Natural killer cell (primary cell): ENCODE measurements around the gene WDR4. TPM values are rescaled to one million over a fixed set of nuclear protein-coding genes. Genes with fewer than 3 reads are reported as not detected.
"Not testable (repeated sequence)": the region's sequence is repeated elsewhere in the genome, so short reads cannot be mapped to it uniquely, and the experiment has no call there.

ENCODE experiments used
- ATAC-seq, 3 donors: fragments of 150-1000 bp in 2 of 3; fragments of 200-7000 bp in 1 of 3; cut with Tn5 transposase; 1 replicate in 1 of 3; 2 replicates in 2 of 3; pipeline ENCODE4 v1.10.0; 2021; ENCODE audit warnings: mild to moderate bottlenecking in 2 of 3, moderate library complexity in 2 of 3
- DNase-seq, 2 donors: peaks; one replicate each; pipeline versions ENCODE4 v3.0.0 to v3.0.0-alpha.2; 2013 to 2021; ENCODE audit warnings: mixed read lengths in 1 of 2
- H3K27ac ChIP-seq: one replicate; pipeline ENCODE4 v1.5.1; 2013; ENCODE audit warnings: mild to moderate bottlenecking, low read length
- H3K27me3 ChIP-seq: one replicate; pipeline ENCODE4 v1.6.1; 2013; ENCODE audit warnings: low read length; ENCODE audit not compliant: control insufficient read depth, insufficient read depth
- H3K36me3 ChIP-seq: one replicate; pipeline ENCODE4 v1.6.1; 2013; ENCODE audit warnings: low read length; ENCODE audit not compliant: control insufficient read depth, insufficient read depth
- H3K4me1 ChIP-seq: one replicate; pipeline ENCODE4 v1.6.1; 2013; ENCODE audit warnings: low read length; ENCODE audit not compliant: control insufficient read depth, insufficient read depth
- H3K4me3 ChIP-seq: one replicate; pipeline ENCODE4 v1.5.1; 2013; ENCODE audit warnings: low read length
- H3K9me3 ChIP-seq: one replicate; pipeline ENCODE4 v1.6.1; 2013; ENCODE audit warnings: low read length; ENCODE audit not compliant: control insufficient read depth, insufficient read depth
- H3K27ac Mint-ChIP-seq, 2 donors: one replicate each; pipeline ENCODE4 v1.8.0; 2022; ENCODE audit warnings: mild to moderate bottlenecking in 2 of 2, mixed read lengths in 2 of 2, moderate library complexity in 1 of 2
- H3K27me3 Mint-ChIP-seq, 2 donors: one replicate each; pipeline ENCODE4 v1.8.0; 2022; ENCODE audit warnings: low read depth in 2 of 2, mixed read lengths in 2 of 2
- H3K36me3 Mint-ChIP-seq: one replicate; pipeline ENCODE4 v1.8.0; 2022; ENCODE audit warnings: mixed read lengths
- H3K4me1 Mint-ChIP-seq, 2 donors: one replicate each; pipeline ENCODE4 v1.8.0; 2022; ENCODE audit warnings: mixed read lengths in 2 of 2
- H3K4me3 Mint-ChIP-seq: one replicate; pipeline ENCODE4 v1.8.0; 2022; ENCODE audit warnings: mild to moderate bottlenecking, moderate library complexity, mixed read lengths
- H3K9me3 Mint-ChIP-seq, 2 donors: one replicate each; pipeline ENCODE4 v1.8.0; 2022; ENCODE audit warnings: mixed read lengths in 2 of 2
- WGBS: methylation state at CpG from one replicate; pipeline ENCODE4 v1.1.7; 2013; ENCODE audit warnings: missing lambda C conversion rate; ENCODE audit not compliant: insufficient coverage; 5-methylcytosine and 5-hydroxymethylcytosine counted together
- intact Hi-C: fragments of 100-400 bp; cut with micrococcal nuclease; formaldehyde crosslinking; loops from one replicate; pipeline ENCODE4 v1.14.2; 2022
- total RNA-seq, 4 donors: library from RNA; stranded (reverse); fragments of 120-200 nt in 1 of 4; gene quantifications; one replicate each; pipeline versions ENCODE4 v1.2.3 to v1.2.4, GENCODE V29; 2013 to 2022
- TF ChIP-seq, protein P1 (sequence below): fragments of 200-600 bp; IDR thresholded peaks from one replicate; pipeline ENCODE4 v1.8.0; 2022; ENCODE audit warnings: antibody characterized with exemption

WDR4 gene
- total RNA-seq, 3 donors from 2014 or later (not counting 1 experiment from before 2014, with no cell fraction given) = 11.1 to 15.5 (median 14.0) TPM

DNA sequence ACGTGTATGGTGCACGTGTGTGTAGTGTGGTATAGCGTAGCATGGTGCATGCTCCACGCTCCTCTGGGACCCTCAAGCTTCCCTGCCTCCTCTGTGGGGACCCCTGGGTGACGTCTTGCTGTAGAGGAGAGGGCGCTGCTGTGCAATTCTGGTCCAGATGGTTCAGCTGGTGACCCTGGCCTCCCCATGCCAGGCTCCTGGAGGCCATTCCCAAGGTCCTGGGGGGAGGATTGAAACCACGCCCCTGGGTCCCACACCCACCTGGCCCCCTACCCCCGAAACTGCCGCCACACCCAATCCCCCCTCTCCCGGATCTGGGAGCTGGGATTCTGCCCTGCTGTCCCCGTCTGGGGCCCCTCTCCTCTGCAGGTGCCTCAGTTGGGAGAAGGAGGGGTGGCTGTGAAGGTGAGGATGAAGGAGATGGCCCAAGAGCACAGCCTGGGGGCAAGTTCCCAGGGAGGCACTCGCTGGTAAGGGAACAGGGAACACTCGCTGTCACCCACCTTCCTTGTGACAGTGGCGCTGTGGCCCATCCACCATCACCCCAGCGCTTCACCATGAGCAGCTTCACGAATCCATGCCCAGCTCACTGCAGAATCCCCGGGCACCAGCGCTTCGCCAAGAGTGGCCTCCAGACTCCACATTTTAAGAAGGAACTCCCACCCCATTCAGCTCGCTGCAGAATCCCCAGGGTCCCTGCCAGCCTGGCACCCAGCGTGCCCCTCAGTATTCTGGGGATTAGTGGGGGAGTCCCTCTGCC, 38.0 kb downstream of the WDR4 start:
- Mint-ChIP-seq H3K4me1 (peaks cover 0 to 7% of the 10 kb centered on the region in 2 donors), H3K27me3 (no peaks in the 10 kb centered on the region), H3K27ac (no peak overlapping the region), H3K4me3 (no peak overlapping the region), H3K9me3 (no peaks in the 10 kb centered on the region), H3K36me3 (no peaks in the 10 kb centered on the region)
- TF ChIP-seq, protein P1, sequence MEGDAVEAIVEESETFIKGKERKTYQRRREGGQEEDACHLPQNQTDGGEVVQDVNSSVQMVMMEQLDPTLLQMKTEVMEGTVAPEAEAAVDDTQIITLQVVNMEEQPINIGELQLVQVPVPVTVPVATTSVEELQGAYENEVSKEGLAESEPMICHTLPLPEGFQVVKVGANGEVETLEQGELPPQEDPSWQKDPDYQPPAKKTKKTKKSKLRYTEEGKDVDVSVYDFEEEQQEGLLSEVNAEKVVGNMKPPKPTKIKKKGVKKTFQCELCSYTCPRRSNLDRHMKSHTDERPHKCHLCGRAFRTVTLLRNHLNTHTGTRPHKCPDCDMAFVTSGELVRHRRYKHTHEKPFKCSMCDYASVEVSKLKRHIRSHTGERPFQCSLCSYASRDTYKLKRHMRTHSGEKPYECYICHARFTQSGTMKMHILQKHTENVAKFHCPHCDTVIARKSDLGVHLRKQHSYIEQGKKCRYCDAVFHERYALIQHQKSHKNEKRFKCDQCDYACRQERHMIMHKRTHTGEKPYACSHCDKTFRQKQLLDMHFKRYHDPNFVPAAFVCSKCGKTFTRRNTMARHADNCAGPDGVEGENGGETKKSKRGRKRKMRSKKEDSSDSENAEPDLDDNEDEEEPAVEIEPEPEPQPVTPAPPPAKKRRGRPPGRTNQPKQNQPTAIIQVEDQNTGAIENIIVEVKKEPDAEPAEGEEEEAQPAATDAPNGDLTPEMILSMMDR = no peak
- Histone ChIP-seq H3K36me3 (peaks cover 43% of the 10 kb centered on the region), H3K4me3 (no peak overlapping the region), H3K9me3 (no peaks in the 10 kb centered on the region), H3K4me1 (no peaks in the 10 kb centered on the region), H3K27me3 (no peaks in the 10 kb centered on the region), H3K27ac (no peak overlapping the region)
- DNase-seq = no peak
- intact Hi-C loops = no loop called here
- no peak for ATAC-seq
- 96% methylated on average over 19 of the region's 21 CpGs for WGBS

DNA sequence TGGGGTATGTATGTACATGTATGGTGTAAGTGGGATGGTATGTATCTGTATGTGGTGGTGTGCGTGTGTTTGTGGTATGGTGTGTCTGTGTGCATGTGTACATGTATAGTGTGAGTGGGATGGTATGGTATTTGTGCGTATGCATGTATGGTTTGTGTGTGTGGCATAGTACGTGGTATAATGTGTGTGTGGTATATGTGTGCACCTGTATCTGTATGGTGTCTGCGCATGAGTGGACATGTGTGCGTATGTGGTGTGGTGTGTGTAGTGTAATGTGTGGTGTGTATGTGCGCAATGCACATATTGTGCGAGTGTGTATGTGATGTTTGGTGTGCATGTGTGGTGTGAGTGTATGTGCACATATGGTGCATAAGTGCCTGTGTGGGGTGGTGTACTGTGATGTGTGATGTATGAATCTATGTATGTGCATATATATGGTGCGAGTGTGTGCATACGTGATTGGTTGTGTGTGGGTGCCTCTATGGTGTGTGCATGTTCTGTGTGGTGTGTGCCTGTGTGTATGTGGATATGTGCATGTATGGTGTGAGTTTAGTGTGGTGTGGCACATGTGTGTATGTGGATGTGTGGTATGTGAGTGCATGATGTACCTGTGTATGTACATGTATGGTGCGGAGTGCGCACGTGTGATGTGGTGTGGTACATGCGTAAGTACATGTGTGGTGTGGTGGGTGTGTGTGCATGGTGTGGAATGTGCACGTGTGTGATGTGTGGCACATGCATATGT, 38.8 kb downstream of the WDR4 start:
- Histone ChIP-seq H3K4me1 (no peaks in the 10 kb centered on the region), H3K9me3 (no peaks in the 10 kb centered on the region), H3K36me3 (peaks cover 40% of the 10 kb centered on the region), H3K27ac (no peak overlapping the region), H3K27me3 (no peaks in the 10 kb centered on the region), H3K4me3 (no peak overlapping the region)
- peak in 1 of 3 donors; percentile 47 for ATAC-seq
- no peaks in the 10 kb centered on the region for H3K36me3 Mint-ChIP-seq
- H3K4me3 Mint-ChIP-seq = no peak overlapping the region
- no peak overlapping the region for H3K27ac Mint-ChIP-seq
- peaks cover 0 to 7% of the 10 kb centered on the region in 2 donors for H3K4me1 Mint-ChIP-seq
- 83% methylated on average over 14 of the region's 14 CpGs for WGBS
- no peaks in the 10 kb centered on the region for H3K9me3 Mint-ChIP-seq
- intact Hi-C loops = no loop called here
- H3K27me3 Mint-ChIP-seq = no peaks in the 10 kb centered on the region
- DNase-seq = no peak
- TF ChIP-seq, protein P1 = no peak

DNA sequence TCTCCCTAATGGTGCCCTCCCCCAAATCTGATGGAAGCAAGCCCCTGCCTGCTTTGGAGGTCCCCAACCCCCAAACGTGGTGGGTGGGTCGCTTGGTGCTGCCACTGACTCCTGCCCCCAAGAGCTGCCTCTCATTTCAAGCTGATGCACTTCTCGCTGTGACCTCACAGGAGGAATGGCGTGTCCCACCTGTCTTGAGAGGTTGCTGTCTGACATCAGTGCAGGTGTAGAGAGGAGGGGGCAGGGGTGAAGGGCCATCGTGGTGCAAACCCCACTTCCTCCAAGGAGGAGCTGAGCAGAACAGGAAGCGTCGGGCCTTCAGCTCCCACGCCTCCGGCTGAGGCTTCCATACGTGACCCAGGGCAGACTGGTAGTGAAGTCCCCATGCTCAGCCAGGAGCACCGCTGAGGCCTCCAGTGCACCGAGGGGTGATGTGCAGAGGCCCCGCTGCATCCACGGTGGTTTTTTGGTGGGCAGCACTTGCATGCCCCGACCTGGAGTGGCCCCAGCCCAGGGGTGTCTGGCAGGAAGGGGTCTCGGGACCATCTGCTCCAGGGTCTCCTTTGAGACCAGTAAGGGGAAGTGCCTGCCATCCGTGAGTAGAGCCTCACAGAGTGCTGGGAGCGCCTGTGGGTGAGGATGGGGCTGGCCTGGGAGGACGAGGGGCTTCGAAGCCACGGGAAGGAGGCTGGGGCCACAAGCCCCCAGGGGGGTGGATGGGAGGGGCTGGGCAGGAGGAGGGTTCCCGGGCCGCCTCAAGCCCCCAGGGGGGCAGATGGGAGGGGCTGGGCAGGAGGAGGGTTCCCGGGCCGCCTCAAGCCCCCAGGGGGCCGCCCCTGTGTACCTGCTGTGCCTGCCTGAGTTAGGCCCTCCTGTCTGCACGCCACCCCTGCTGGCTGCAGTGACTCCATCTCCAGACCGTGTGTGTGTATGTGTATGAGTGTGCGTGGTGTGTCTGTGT, 39.8 kb downstream of the WDR4 start:
- ATAC-seq (no peak), DNase-seq (peak in 1 of 2 donors; percentile 9)
- intact Hi-C loops = loop anchor here (10.0 kb wide), 1 partner anchor 105 kb away; no protein-coding TSS in a partner anchor
- peaks cover 0 to 7% of the 10 kb centered on the region in 2 donors for H3K4me1 Mint-ChIP-seq
- H3K27me3 Mint-ChIP-seq = no peaks in the 10 kb centered on the region
- H3K27ac ChIP-seq = no peak overlapping the region
- peaks cover 32% of the 10 kb centered on the region for H3K36me3 ChIP-seq
- no peak overlapping the region for H3K27ac Mint-ChIP-seq
- no peaks in the 10 kb centered on the region for H3K36me3 Mint-ChIP-seq
- H3K4me3 ChIP-seq = no peak overlapping the region
- TF ChIP-seq, protein P1 = no peak
- no peaks in the 10 kb centered on the region for H3K9me3 ChIP-seq
- no peaks in the 10 kb centered on the region for H3K27me3 ChIP-seq
- no peaks in the 10 kb centered on the region for H3K9me3 Mint-ChIP-seq
- H3K4me3 Mint-ChIP-seq = no peak overlapping the region
- WGBS = 54% methylated on average over 29 of the region's 29 CpGs
- H3K4me1 ChIP-seq = no peaks in the 10 kb centered on the region

DNA sequence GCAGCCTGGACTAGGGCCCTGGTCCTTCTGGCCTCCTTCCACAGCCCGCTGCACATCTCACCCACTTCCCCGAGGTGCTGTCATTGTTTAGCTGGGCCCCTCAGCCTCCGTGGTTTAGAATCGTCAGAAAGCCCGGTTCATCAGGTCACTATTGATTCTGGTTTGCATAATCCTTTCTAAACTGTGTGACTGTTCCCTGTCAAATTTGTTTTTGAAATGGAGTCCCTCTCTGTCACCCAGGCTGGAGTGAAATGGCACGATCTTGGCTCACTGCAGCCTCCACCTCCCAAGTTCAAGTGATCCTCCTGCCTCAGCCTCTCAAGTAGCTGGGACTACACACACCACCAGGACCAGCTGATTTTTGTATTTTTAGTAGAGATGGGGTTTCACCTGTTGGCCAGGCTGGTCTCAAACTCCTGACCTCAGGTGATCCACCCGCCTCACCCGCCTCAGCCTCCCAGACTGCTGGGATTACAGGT, 41.1 kb downstream of the WDR4 start:
- not testable (repeated sequence) for H3K27me3 Mint-ChIP-seq, ATAC-seq, H3K4me1 ChIP-seq, H3K27me3 ChIP-seq, H3K27ac ChIP-seq, H3K4me3 ChIP-seq, DNase-seq, H3K27ac Mint-ChIP-seq, H3K4me3 Mint-ChIP-seq, H3K36me3 Mint-ChIP-seq, H3K9me3 ChIP-seq, H3K9me3 Mint-ChIP-seq
- peaks cover 4 to 11% of the 10 kb centered on the region in 2 donors for H3K4me1 Mint-ChIP-seq
- intact Hi-C loops = loop anchor here (10.0 kb wide), 1 partner anchor 103 kb away; no protein-coding TSS in a partner anchor
- H3K36me3 ChIP-seq = peaks cover 29% of the 10 kb centered on the region
- WGBS = 83% methylated on average over 8 of the region's 8 CpGs
